Activated CD8-positive, alpha-beta memory T cell treated with anti-CD3 and anti-CD28 coated beads for 4 hours (primary cell): ENCODE measurements around the gene SYTL3.

Source experiments
- DNase-seq, 2 donors: peaks; one replicate each; pipeline ENCODE4 v3.0.0-alpha.2; 2020; ENCODE audit warnings: low read depth in 2 of 2

The SYTL3 gene

GRCh38 chr6:158793432-158793831, 143.6 kb downstream of the SYTL3 start:
- DNase-seq, result no peak

GRCh38 chr6:158795516-158795915, 145.7 kb downstream of the SYTL3 start:
- DNase-seq, result no peak

GRCh38 chr6:158796353-158796752, 146.5 kb downstream of the SYTL3 start:
- no peak for DNase-seq

- DNase-seq, result no peak
These were observed 147.8 kb downstream of the SYTL3 start for GRCh38 chr6:158797331-158798310.

- no peak for DNase-seq
These were observed 148.5 kb downstream of the SYTL3 start for GRCh38 chr6:158798311-158798710.

GRCh38 chr6:158799051-158799792, 149.4 kb downstream of the SYTL3 start:
- DNase-seq, result no peak

GRCh38 chr6:158801655-158802294, 151.9 kb downstream of the SYTL3 start:
- no peak for DNase-seq

GRCh38 chr6:158803733-158804143, 153.9 kb downstream of the SYTL3 start:
- no peak for DNase-seq

GRCh38 chr6:158804207-158804606, 154.4 kb downstream of the SYTL3 start:
- no peak for DNase-seq

- no peak for DNase-seq
These were observed 156.0 kb downstream of the SYTL3 start for GRCh38 chr6:158805698-158806377.

- DNase-seq, result no peak
These were observed 157.9 kb downstream of the SYTL3 start for GRCh38 chr6:158807515-158808441.

GRCh38 chr6:158808442-158808833, 158.6 kb downstream of the SYTL3 start:
- no peak for DNase-seq

- no peak for DNase-seq
These were observed 159.3 kb downstream of the SYTL3 start for GRCh38 chr6:158808941-158809678.

- no peak for DNase-seq
These were observed 160.6 kb downstream of the SYTL3 start for GRCh38 chr6:158810155-158811095.

- DNase-seq, result no peak
These were observed 162.8 kb downstream of the SYTL3 start for GRCh38 chr6:158812611-158813010.

- no peak for DNase-seq
These were observed 163.2 kb downstream of the SYTL3 start for GRCh38 chr6:158813032-158813431.
